Thyroid gland (tissue), 4 donors: ENCODE results near the gene GHRL. TPM values are rescaled to one million over a fixed set of nuclear protein-coding genes. Genes with fewer than 3 reads are reported as not detected.

Experiments
- DNase-seq, 2 donors: peaks; one replicate each; pipeline ENCODE4 v3.0.0-alpha.2; 2019
- H3K27ac ChIP-seq, 3 donors: fragments of 200-600 bp; sonication (generic); 1 replicate in 2 of 3; 2 replicates in 1 of 3; pipeline ENCODE4 v1.5.1; 2016 to 2019; ENCODE audit warnings: mild to moderate bottlenecking in 1 of 3, moderate library complexity in 1 of 3
- H3K27me3 ChIP-seq: fragments of 200-600 bp; sonication (generic); one replicate; pipeline ENCODE4 v1.5.1; 2019
- H3K36me3 ChIP-seq, 2 donors: fragments of 200-600 bp; sonication (generic); one replicate each; pipeline ENCODE4 v1.5.1; 2016 to 2019
- H3K4me1 ChIP-seq, 2 donors: fragments of 200-600 bp; sonication (generic); one replicate each; pipeline ENCODE4 v1.5.1; 2017 to 2019
- H3K4me3 ChIP-seq, 3 donors: fragments of 200-600 bp; sonication (generic); replicated peaks in 1 of 3; 1 replicate in 2 of 3; 2 replicates in 1 of 3; pipeline ENCODE4 v1.5.1; 2016; ENCODE audit warnings: mild to moderate bottlenecking in 1 of 3
- H3K9me3 ChIP-seq: fragments of 200-600 bp; sonication (generic); one replicate; pipeline ENCODE4 v1.5.1; 2017
- POLR2A ChIP-seq, 2 donors: fragments of 450-650 bp; IDR thresholded peaks; one replicate each; pipeline ENCODE4 v1.6.1; 2017; ENCODE audit warnings: antibody characterized with exemption in 2 of 2, mild to moderate bottlenecking in 2 of 2, moderate library complexity in 1 of 2
- WGBS, 2 donors: methylation state at CpG; one replicate each; pipeline ENCODE4 v1.1.5; 2017; 5-methylcytosine and 5-hydroxymethylcytosine counted together
- intact Hi-C: fragments of 100-400 bp; cut with DNase I; formaldehyde crosslinking; loops from one replicate; pipeline ENCODE4 v1.15.1; 2023
- total RNA-seq, 4 donors: library from RNA; depleted of rRNA; stranded (reverse); fragments of >200 nt; gene quantifications; one replicate each; pipeline ENCODE4 v1.2.3, GENCODE V29; 2016
- TF ChIP-seq, protein P1 (sequence below), 6 experiments: fragments of 200-600 bp in 3 of 6; fragments of 450-650 bp in 3 of 6; sonication (generic) in 3 of 6; IDR thresholded peaks; one replicate each; pipeline ENCODE4 v1.5.1; 2016 to 2019; ENCODE audit warnings: antibody characterized with exemption in 6 of 6, mild to moderate bottlenecking in 2 of 6, inconsistent platforms in 1 of 6, moderate library complexity in 1 of 6

The GHRL gene
- total RNA-seq, 4 donors from 2014 or later = 0.56 to 1.2 (median 1.1) TPM; not detected in 1

GRCh38 chr3:10338591-10339353 is 46.0 kb upstream of the GHRL start:
- Histone ChIP-seq H3K4me3 (no peak overlapping the region), H3K27me3 (no peaks in the 10 kb centered on the region), H3K27ac (no peak overlapping the region), H3K36me3 (no peaks in the 10 kb centered on the region), H3K9me3 (no peaks in the 10 kb centered on the region), H3K4me1 (no peaks in the 10 kb centered on the region)
- TF ChIP-seq, protein P1, sequence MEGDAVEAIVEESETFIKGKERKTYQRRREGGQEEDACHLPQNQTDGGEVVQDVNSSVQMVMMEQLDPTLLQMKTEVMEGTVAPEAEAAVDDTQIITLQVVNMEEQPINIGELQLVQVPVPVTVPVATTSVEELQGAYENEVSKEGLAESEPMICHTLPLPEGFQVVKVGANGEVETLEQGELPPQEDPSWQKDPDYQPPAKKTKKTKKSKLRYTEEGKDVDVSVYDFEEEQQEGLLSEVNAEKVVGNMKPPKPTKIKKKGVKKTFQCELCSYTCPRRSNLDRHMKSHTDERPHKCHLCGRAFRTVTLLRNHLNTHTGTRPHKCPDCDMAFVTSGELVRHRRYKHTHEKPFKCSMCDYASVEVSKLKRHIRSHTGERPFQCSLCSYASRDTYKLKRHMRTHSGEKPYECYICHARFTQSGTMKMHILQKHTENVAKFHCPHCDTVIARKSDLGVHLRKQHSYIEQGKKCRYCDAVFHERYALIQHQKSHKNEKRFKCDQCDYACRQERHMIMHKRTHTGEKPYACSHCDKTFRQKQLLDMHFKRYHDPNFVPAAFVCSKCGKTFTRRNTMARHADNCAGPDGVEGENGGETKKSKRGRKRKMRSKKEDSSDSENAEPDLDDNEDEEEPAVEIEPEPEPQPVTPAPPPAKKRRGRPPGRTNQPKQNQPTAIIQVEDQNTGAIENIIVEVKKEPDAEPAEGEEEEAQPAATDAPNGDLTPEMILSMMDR (IDR thresholded peaks at IDR 0.05) = no peak
- no peak for TF ChIP-seq POLR2A (IDR thresholded peaks at IDR 0.05)
- WGBS, 2 donors = 69 to 87% methylated on average over 11 to 12 of the region's 12 CpGs
- DNase-seq = no peak
- intact Hi-C loops = no loop called here

DNA sequence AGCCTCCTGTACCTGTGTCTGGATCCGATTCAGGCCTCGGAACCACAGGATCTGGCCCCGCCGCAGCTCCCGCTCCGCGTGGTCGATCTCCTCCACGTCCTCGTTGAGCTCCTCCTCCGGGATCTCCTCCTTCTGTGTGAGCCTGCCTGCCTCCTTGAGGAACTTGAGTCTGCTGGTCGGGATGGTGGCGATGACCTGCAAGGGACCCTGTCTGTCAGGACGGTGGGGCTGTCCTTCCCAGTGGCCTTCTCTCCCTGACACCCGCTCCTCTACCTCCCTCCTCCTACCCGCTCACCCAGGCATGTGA is 45.4 kb upstream of the GHRL start:
- H3K4me3 ChIP-seq = no peak overlapping the region
- no peak for DNase-seq
- H3K4me1 ChIP-seq = no peaks in the 10 kb centered on the region
- no peak for TF ChIP-seq POLR2A (IDR thresholded peaks at IDR 0.05)
- TF ChIP-seq, protein P1 (IDR thresholded peaks at IDR 0.05) = no peak
- no peaks in the 10 kb centered on the region for H3K27me3 ChIP-seq
- no peak overlapping the region for H3K27ac ChIP-seq
- H3K9me3 ChIP-seq = no peaks in the 10 kb centered on the region
- intact Hi-C loops = no loop called here
- 60 to 75% methylated on average over 15 to 16 of the region's 16 CpGs for WGBS, 2 donors
- H3K36me3 ChIP-seq = no peaks in the 10 kb centered on the region

DNA sequence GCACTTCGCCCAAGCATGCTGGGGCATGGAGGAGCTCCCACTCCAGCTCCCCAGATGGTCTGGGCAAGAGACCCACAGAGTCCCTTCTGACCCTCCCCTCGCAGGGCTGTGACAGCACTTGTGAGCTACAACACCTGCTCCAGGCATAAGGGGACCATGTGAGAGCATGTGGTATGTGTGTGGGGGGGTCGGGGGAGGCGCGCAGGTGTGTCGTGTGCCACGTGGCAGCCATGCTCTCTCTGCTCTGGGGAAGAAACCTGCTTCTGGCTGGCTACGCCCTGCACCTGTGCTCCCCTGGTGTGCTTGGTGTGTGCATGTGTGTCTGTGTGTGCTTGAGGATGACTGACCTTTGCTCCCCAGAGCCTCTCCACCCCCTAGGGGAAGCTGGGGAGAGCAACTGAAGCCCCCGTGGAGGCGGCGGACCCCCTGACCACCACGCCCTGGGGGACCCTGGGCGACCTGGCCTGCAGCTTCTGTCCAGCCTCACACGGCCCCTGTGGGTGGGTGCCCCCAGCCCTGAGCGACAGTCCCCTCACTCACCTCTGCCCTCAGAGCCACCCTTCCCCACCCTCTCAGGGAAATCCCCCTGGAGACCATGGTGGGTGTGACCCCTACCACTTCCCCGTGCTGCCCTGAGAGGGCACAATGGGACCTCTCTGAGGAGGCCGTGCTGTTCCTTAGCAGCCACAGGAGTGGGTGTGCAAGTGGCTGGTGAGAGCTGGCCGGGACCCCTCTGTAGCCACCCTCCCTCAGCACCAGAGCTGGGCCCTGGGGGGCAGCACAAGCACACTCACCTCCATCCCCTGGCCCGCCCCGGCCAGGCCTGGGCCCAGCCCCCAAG is 44.8 kb upstream of the GHRL start:
- intact Hi-C loops = no loop called here

GRCh38 chr3:10336761-10337160 is 44.0 kb upstream of the GHRL start:
- no peak overlapping the region for H3K4me3 ChIP-seq
- intact Hi-C loops = no loop called here
- H3K4me1 ChIP-seq = no peaks in the 10 kb centered on the region
- H3K27ac ChIP-seq = no peak overlapping the region
- DNase-seq = no peak
- no peaks in the 10 kb centered on the region for H3K9me3 ChIP-seq
- H3K36me3 ChIP-seq = no peaks in the 10 kb centered on the region
- H3K27me3 ChIP-seq = no peaks in the 10 kb centered on the region
- TF ChIP-seq, protein P1 (IDR thresholded peaks at IDR 0.05) = no peak
- no peak for TF ChIP-seq POLR2A (IDR thresholded peaks at IDR 0.05)
- 77 to 89% methylated on average over 6 to 9 of the region's 11 CpGs for WGBS, 2 donors

More for the DNA sequence above, 44.8 kb upstream of the GHRL start:
- no peak for DNase-seq
- no peak overlapping the region for H3K27ac ChIP-seq
- H3K9me3 ChIP-seq = no peaks in the 10 kb centered on the region
- no peaks in the 10 kb centered on the region for H3K4me1 ChIP-seq
- no peaks in the 10 kb centered on the region for H3K27me3 ChIP-seq
- no peaks in the 10 kb centered on the region for H3K36me3 ChIP-seq
- no peak overlapping the region for H3K4me3 ChIP-seq
- no peak for TF ChIP-seq POLR2A (IDR thresholded peaks at IDR 0.05)
- TF ChIP-seq, protein P1 (IDR thresholded peaks at IDR 0.05) = no peak
- 79% methylated on average over 10 to 11 of the region's 20 CpGs for WGBS, 2 donors
